ENCODE data around the gene LRFN3.
A peak's percentile ranks its signal among the peaks of the same experiment; 100 is the strongest.

LRFN3 gene

DNA sequence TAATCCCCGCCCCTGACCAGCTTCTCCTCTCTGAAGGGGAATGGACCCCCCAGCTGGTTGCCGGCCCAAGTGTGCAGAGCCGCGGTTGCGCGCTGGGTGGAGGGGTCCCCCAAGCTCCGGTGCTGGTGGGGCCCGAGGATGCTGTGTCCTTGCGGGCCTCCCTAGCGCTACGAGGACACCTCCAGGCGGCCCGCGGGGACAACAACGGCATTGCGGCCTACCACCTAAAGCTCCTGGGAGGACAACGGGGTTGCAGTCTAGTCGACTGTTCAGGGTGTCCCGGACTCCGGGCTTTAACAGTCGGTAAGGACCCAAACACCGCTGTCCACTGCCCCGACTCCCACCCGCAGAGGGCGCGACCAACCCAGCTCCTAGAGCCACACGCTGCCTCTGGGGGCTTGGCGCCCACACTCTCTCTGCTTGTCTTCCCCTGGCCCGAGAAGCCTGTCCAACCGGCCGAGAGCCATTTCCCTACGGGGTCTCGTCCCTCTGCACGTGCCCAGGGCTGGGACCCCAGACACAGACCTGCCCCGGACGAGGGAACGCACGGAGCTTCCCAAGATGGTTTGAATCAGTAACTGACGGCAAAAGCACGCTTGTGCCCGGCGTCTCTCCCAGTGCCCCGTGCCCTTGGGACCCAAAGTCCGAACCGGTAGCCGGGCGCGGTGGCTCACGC lies 57.9 kb downstream of the LRFN3 start:
- peak overlapping the region; percentile 68; the same call in 1 of the 2 replicates for H3K4me3 ChIP-seq (replicated peaks; ENCODE audit: low read depth, low read length)
- TF ChIP-seq, protein P1, sequence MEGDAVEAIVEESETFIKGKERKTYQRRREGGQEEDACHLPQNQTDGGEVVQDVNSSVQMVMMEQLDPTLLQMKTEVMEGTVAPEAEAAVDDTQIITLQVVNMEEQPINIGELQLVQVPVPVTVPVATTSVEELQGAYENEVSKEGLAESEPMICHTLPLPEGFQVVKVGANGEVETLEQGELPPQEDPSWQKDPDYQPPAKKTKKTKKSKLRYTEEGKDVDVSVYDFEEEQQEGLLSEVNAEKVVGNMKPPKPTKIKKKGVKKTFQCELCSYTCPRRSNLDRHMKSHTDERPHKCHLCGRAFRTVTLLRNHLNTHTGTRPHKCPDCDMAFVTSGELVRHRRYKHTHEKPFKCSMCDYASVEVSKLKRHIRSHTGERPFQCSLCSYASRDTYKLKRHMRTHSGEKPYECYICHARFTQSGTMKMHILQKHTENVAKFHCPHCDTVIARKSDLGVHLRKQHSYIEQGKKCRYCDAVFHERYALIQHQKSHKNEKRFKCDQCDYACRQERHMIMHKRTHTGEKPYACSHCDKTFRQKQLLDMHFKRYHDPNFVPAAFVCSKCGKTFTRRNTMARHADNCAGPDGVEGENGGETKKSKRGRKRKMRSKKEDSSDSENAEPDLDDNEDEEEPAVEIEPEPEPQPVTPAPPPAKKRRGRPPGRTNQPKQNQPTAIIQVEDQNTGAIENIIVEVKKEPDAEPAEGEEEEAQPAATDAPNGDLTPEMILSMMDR (IDR thresholded peaks at IDR 0.05; ENCODE audit: low read depth, low read length, missing control alignments), result no peak
- DNase-seq (ENCODE audit: extremely low read depth, low read depth), result no peak

All from HFF-Myc (cell line).